GM19324 (cell line): Measurements from ENCODE around the gene ZBTB24.

Source experiments
- ATAC-seq: cut with Tn5 transposase; IDR thresholded peaks from one replicate; pipeline ENCODE4 v1.9.1; 2021; ENCODE audit warnings: mild to moderate bottlenecking, moderate library complexity; ENCODE audit not compliant: unreplicated experiment, low FRiP score

The ZBTB24 gene

DNA sequence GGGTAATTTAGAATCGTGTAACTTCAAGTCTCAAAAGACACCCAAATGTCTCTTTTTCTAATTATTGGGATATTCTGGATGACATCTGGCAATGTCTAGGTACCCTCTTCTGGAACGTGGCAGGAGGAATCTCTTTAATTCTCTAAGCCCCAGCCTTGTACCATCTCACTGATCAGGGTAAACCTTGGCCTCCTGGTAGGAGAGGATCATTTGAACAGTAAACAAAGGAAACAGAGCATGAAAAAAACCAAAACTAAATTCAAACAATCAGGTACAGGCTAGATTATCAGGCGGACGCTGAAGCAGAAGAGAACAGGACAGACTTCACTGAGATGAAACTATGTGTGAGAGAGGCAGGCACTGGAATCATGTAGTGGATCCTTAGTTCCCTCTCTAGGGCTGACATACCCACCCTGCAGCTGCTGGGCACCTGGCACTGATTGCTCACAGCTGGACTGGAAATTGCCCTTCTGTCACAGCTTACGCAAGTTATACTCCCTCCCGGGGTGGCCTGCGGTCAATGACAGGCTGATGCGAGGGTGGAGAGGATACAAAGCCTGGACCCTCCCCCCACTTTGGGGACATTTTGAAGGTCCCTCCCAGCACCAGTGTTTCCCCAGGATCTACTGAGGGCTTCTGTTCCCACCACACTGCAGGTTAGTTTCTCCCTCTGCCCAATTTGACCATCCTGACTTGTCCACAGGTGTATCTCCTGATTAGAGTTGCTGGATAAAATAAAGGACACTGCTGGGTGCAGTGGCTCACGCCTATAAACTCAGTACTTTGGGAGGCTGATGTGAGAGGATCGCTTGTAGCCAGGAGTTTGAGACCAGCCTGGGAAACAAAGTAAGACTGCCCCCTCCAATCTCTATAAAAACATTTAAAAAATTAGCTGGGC, 20.6 kb upstream of the ZBTB24 start:
- ATAC-seq, result no peak

GRCh38 chr6:109498936-109499335, 15.9 kb upstream of the ZBTB24 start:
- no peak for ATAC-seq

- ATAC-seq, result no peak
Observed at GRCh38 chr6:109498052-109498451, 15.0 kb upstream of the ZBTB24 start.

DNA sequence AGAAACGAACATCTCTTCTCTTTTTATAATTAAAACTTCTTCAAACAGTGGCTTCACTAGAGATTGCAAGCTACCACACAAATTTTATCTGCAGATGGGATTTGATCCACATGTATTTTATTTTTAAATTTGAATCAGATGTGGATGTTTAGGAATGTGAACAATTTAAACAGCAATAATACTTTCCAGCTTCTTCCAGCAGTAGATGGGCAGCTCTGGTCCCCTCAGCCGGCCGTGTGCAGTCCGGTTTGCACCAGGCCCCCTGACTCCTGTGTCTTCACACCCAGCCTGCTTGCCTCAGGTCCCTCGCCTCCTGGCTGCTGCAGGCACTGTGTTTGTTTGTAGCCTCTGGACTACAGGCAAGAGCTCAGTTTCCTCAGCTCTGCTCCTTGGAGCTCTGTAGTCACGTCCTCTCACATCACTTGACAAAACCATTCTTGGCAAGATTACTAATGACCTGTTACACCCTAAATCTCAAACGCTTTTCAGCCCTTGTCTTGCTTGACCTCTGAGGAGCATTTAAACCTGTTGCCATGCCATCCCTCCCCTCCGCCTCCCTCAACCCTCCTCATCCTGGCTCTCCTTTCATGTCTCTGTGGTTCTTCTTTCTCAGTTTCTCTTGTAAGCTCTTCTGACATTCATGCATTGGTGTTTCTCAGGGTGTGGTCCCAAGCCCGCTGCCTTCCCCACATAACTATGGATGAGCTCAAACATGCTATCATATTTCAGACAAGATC, 13.2 kb upstream of the ZBTB24 start:
- ATAC-seq, result no peak

DNA sequence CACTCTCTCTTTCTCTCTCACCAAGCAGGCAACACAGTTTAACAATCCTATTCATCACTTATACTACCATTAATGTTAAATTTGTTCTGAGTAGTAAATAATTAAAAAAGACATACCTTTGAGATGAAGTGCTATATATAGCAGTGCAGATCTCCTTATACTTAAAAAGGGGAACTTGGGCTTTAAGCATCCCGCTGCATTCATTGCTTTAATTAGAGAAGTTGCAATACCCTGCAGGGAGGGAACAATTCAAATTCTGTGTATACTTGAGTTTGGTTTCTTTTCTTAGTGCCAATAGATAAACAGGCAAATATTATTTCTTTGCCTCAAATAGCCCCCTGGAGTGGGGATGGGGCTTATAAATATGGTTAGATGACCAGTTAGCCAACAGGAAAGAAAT, 10.8 kb upstream of the ZBTB24 start:
- ATAC-seq, result no peak

DNA sequence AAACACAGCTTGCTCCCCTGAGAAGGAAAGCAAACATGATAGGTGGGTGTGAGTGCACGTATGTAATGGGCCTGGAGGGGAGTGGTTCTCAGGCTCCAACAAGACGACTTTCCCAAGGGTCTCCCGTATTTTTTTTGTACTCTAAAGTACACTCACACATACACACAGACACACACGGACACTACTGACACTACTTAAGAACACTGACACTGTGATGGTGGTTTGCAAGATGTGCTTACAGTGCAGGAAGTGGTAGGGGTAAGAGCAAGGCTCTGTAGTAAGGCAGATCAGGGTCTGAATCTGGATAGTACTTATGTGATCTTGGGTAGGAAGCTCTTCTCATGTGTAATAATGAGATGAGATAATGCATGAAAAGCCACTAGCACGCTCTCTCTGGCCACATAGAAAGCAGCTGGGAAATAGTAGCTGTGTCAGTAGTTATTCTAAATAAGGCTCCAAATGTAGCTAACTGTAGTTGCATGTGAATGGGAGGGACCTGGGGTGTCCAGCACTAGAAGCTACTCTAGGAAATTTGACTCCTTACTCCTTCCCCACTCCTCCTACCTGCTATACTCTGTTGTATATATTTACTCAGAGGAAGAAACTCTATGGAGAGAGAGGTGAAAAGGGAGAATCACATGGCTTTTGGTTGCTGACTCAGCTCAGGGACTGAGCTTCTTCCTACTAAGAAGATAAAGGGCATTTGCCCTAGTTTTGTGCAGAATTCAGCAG, 8.4 kb upstream of the ZBTB24 start:
- no peak for ATAC-seq

DNA sequence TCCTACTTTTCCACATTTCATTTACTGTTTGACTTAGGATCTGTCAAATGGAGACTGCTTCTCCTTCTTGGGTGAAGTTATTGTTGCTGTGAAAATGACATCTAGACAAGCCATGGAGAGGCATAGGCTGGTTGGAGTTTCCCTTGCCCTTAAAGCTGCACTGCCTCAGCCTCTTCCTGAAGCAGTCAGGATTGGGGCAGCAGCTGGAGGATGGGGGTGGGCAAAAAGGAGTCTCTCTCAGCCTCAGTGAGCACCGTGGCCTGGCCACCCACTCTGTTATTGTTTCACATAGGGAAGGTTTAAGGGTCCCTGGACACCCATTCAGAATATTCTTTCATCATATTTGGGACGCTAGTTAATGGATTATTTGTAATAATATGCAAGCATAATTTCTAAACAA, 7.7 kb upstream of the ZBTB24 start:
- no peak for ATAC-seq

GRCh38 chr6:109488001-109488400, 5.0 kb upstream of the ZBTB24 start:
- no peak for ATAC-seq

DNA sequence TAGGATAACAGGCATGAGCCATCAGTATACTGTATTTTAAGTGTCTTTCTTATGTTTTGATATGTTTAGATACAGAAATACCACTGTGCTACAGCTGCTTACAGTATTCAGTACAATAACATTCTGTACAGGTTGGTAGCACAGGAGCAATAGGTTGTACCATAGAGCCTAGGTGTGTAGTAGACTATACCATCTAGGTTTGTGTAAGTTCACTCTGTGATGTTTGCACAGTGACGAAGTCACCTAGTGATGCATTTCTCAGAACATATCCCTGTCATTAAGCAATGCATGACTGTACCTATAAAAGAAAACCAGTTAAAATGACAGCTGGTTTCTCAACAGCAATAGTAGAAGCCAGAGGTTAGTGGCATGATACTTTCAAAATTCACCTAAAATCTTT, 3.0 kb upstream of the ZBTB24 start:
- ATAC-seq, result no peak

- ATAC-seq, result no peak
Observed at GRCh38 chr6:109485266-109485935, 2.4 kb upstream of the ZBTB24 start.

- ATAC-seq, result no peak
Observed at GRCh38 chr6:109484122-109484521, 1.1 kb upstream of the ZBTB24 start.

- ATAC-seq, result no peak
Observed at GRCh38 chr6:109483735-109484057, 677 bp upstream of the ZBTB24 start.

- ATAC-seq, result no peak
Observed at GRCh38 chr6:109480993-109481480, 2.0 kb downstream of the ZBTB24 start.

- ATAC-seq, result no peak
Observed at GRCh38 chr6:109478841-109479624, 4.0 kb downstream of the ZBTB24 start.

GRCh38 chr6:109478222-109478805, 4.7 kb downstream of the ZBTB24 start:
- ATAC-seq, result no peak

DNA sequence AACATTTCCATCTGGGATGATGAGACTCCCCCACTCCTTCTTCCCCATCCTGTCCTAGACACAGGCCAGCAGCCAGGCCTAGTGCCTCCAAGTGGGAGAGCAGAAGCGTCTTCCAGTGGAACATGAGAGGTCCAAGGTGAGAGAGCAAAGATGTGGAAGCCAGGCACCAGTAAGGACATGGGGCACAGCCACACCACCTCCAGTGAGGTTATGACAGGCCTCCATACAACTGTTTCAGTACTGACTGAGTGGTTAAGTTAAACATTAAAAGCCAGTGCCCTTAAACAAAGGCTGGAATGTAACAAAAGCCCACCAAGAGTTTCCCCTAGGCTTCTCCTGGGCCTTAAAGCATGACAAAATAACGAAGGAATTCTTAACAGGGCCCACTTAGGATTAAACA, 5.3 kb downstream of the ZBTB24 start:
- ATAC-seq, result no peak

DNA sequence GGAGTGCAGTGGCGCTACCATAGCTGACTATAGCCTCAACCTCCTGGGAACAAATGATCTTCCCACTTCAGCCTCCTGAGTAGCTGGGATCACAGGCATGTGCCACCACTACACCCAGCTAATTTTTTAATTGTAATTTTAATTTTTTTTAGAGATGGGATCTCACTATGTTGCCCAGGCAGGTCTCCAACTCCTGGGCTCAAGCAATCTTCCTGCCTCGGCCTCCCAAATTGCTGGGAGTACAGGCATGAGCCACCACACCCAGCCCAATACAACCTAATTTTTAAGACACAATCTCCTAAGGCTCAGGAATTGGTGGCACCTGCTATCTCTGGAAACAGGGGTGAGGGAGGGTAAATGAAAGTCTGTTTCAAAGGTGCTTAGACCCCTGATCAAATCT, 5.8 kb downstream of the ZBTB24 start:
- ATAC-seq, result no peak

- ATAC-seq, result no peak
Observed at GRCh38 chr6:109475625-109476024, 7.4 kb downstream of the ZBTB24 start.

DNA sequence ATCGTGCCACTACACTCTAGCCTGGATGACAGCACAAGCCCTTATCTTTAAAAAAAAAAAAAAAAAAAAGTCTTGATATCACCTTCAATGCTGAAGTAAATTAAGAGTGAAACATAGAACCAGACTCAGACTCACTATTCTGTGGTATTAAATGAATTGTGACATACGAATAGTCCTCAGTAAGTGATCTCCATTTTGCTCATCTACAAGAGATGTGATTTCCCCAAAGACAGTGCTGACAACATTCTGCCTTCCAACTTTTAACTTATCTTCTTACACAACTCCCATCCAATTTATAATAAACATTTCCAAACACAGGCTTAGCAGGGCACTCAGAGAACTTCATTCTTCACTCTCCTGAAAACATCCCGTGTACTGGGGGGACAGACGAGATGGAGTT, 8.0 kb downstream of the ZBTB24 start:
- ATAC-seq, result no peak
